WTC11 (cell line): ENCODE results near the gene MBP. TPM values are rescaled to one million over a fixed set of nuclear protein-coding genes. Genes with fewer than 3 reads are reported as not detected.
A peak's percentile ranks its signal among the peaks of the same experiment; 100 is the strongest.

Source experiments
- ATAC-seq: fragments of 200-7000 bp; cut with Tn5 transposase; 2 replicates; pipeline ENCODE4 v1.10.0; 2021; ENCODE audit warnings: mild to moderate bottlenecking, moderate library complexity
- CTCF ChIA-PET: fragments of 300-600 bp; sonication (Branson Sonifier 250); formaldehyde crosslinking; loops from one replicate; lab custom pipeline; 2021; ENCODE audit warnings: antibody characterized with exemption; lab: Charles Lee
- POLR2A ChIA-PET: fragments of 350-600 bp; sonication (Branson Sonifier 250); formaldehyde crosslinking; loops from one replicate; lab custom pipeline; 2021; ENCODE audit warnings: antibody characterized with exemption; lab: Charles Lee
- DNase-seq: peaks from one replicate; pipeline ENCODE4 v3.0.0; 2021; ENCODE audit warnings: low spot score
- H3K27ac Mint-ChIP-seq: 2 replicates; pipeline ENCODE4 v1.8.0; 2021; ENCODE audit warnings: mixed read lengths
- H3K27me3 Mint-ChIP-seq: 2 replicates; pipeline ENCODE4 v1.8.0; 2021; ENCODE audit warnings: low read depth, mild to moderate bottlenecking, moderate library complexity, mixed read lengths
- H3K36me3 Mint-ChIP-seq: 2 replicates; pipeline ENCODE4 v1.8.0; 2021; ENCODE audit warnings: mixed read lengths
- H3K4me1 Mint-ChIP-seq: 2 replicates; pipeline ENCODE4 v1.8.0; 2022; ENCODE audit warnings: mixed read lengths
- H3K4me3 Mint-ChIP-seq: 2 replicates; pipeline ENCODE4 v1.8.0; 2021; ENCODE audit warnings: mild to moderate bottlenecking, moderate library complexity, mixed read lengths
- H3K9me3 Mint-ChIP-seq: 2 replicates; pipeline ENCODE4 v1.8.0; 2021; ENCODE audit warnings: mixed read lengths
- ATF1 ChIP-seq: sonication (generic); formaldehyde crosslinking; IDR thresholded peaks from 2 replicates; pipeline ENCODE4 v1.8.1; 2023; ENCODE audit warnings: mild to moderate bottlenecking, moderate library complexity, missing genetic modification reagents
- ATF3 ChIP-seq: sonication (generic); formaldehyde crosslinking; conservative IDR thresholded peaks from 2 replicates; pipeline ENCODE4 v1.8.1; 2022; ENCODE audit warnings: mild to moderate bottlenecking, missing genetic modification reagents
- ELF4 ChIP-seq: sonication (generic); formaldehyde crosslinking; IDR thresholded peaks from 2 replicates; pipeline ENCODE4 v1.8.1; 2022; ENCODE audit warnings: low read depth, mild to moderate bottlenecking, moderate library complexity, missing genetic modification reagents
- ERG ChIP-seq: fragments of 250-450 bp; sonication (Bioruptor Pico); IDR thresholded peaks from 2 replicates; pipeline ENCODE4 v1.8.0; 2021; ENCODE audit warnings: mild to moderate bottlenecking
- ESRRA ChIP-seq: sonication (generic); formaldehyde crosslinking; IDR thresholded peaks from 2 replicates; pipeline ENCODE4 v1.8.1; 2022; ENCODE audit warnings: mild to moderate bottlenecking, missing genetic modification reagents, borderline replicate concordance
- ETV6 ChIP-seq: sonication (generic); formaldehyde crosslinking; IDR thresholded peaks from 2 replicates; pipeline ENCODE4 v1.8.1; 2022; ENCODE audit warnings: mild to moderate bottlenecking, missing genetic modification reagents
- FOXK1 ChIP-seq: sonication (generic); formaldehyde crosslinking; IDR thresholded peaks from 2 replicates; pipeline ENCODE4 v1.8.0; 2022; ENCODE audit warnings: mild to moderate bottlenecking, moderate library complexity, missing genetic modification reagents
- GABPB1 ChIP-seq: sonication (generic); formaldehyde crosslinking; IDR thresholded peaks from 2 replicates; pipeline ENCODE4 v1.8.1; 2023; ENCODE audit warnings: mild to moderate bottlenecking, missing genetic modification reagents
- HMGXB4 ChIP-seq: sonication (generic); formaldehyde crosslinking; IDR thresholded peaks from 2 replicates; pipeline ENCODE4 v1.8.1; 2023; ENCODE audit warnings: mild to moderate bottlenecking, moderate library complexity, missing genetic modification reagents
- MLX ChIP-seq: sonication (generic); formaldehyde crosslinking; IDR thresholded peaks from 2 replicates; pipeline ENCODE4 v1.8.1; 2023; ENCODE audit warnings: mild to moderate bottlenecking, missing genetic modification reagents, moderate library complexity
- MYBL2 ChIP-seq: sonication (generic); formaldehyde crosslinking; IDR thresholded peaks from 2 replicates; pipeline ENCODE4 v1.8.1; 2023; ENCODE audit warnings: mild to moderate bottlenecking, moderate library complexity, missing genetic modification reagents
- NFE2L1 ChIP-seq: sonication (generic); formaldehyde crosslinking; IDR thresholded peaks from 2 replicates; pipeline ENCODE4 v1.8.1; 2023; ENCODE audit warnings: missing genetic modification reagents
- NR1H2 ChIP-seq: sonication (generic); formaldehyde crosslinking; IDR thresholded peaks from 2 replicates; pipeline ENCODE4 v1.9.0; 2021; ENCODE audit warnings: mild to moderate bottlenecking, moderate library complexity, missing genetic modification reagents
- NR3C1 ChIP-seq: sonication (generic); formaldehyde crosslinking; conservative IDR thresholded peaks from 2 replicates; pipeline ENCODE4 v1.8.1; 2023; ENCODE audit warnings: low read depth, mild to moderate bottlenecking, missing genetic modification reagents
- SP1 ChIP-seq: sonication (generic); formaldehyde crosslinking; conservative IDR thresholded peaks from 2 replicates; pipeline ENCODE4 v1.8.1; 2022; ENCODE audit warnings: missing genetic modification reagents
- STAT6 ChIP-seq: sonication (generic); formaldehyde crosslinking; conservative IDR thresholded peaks from 2 replicates; pipeline ENCODE4 v1.8.1; 2023; ENCODE audit warnings: mild to moderate bottlenecking, low read depth, missing genetic modification reagents, moderate library complexity
- TP53 ChIP-seq: sonication (generic); formaldehyde crosslinking; IDR thresholded peaks from 2 replicates; pipeline ENCODE4 v1.8.1; 2023; ENCODE audit warnings: mild to moderate bottlenecking, missing genetic modification reagents
- USF1 ChIP-seq: sonication (generic); formaldehyde crosslinking; IDR thresholded peaks from 2 replicates; pipeline ENCODE4 v1.8.0; 2022; ENCODE audit warnings: mild to moderate bottlenecking, missing genetic modification reagents
- ZMAT4 ChIP-seq: fragments of 250-450 bp; sonication (Bioruptor Pico); IDR thresholded peaks from 2 replicates; pipeline ENCODE4 v1.9.0; 2021; ENCODE audit warnings: mild to moderate bottlenecking
- ZNF138 ChIP-seq: sonication (generic); formaldehyde crosslinking; conservative IDR thresholded peaks from 2 replicates; pipeline ENCODE4 v1.8.1; 2022; ENCODE audit warnings: mild to moderate bottlenecking, moderate library complexity, missing genetic modification reagents
- ZNF219 ChIP-seq: sonication (generic); formaldehyde crosslinking; IDR thresholded peaks from 2 replicates; pipeline ENCODE4 v1.8.0; 2023; ENCODE audit warnings: missing genetic modification reagents, mild to moderate bottlenecking, borderline replicate concordance
- ZNF396 ChIP-seq: fragments of 250-450 bp; sonication (Bioruptor Pico); IDR thresholded peaks from 2 replicates; pipeline ENCODE4 v1.8.0; 2021; ENCODE audit warnings: mild to moderate bottlenecking, moderate library complexity, borderline replicate concordance
- ZNF416 ChIP-seq: fragments of 250-450 bp; sonication (Bioruptor Pico); IDR thresholded peaks from 2 replicates; pipeline ENCODE4 v1.9.0; 2021; ENCODE audit warnings: mild to moderate bottlenecking, inconsistent platforms
- total RNA-seq: library from RNA; stranded (reverse); gene quantifications from 3 replicates; pipeline ENCODE4 v1.2.3, GENCODE V29; 2021

The MBP gene
- total RNA-seq, 1 experiment from 2014 or later = 19.6 TPM

- H3K9me3 Mint-ChIP-seq = no peaks in the 10 kb centered on the region
- TF ChIP-seq GABPB1 = no peak
- TF ChIP-seq ZNF396 (CRISPR knock-in tag) = no peak
- no peak for TF ChIP-seq NR3C1 (CRISPR knock-in tag)
- no peak for TF ChIP-seq ELF4 (CRISPR knock-in tag)
- TF ChIP-seq ETV6 (CRISPR knock-in tag) = no peak
- no peak for TF ChIP-seq ATF3 (CRISPR knock-in tag)
- TF ChIP-seq MLX = no peak
- no peak for TF ChIP-seq SP1 (CRISPR knock-in tag)
- TF ChIP-seq TP53 (CRISPR knock-in tag) = no peak
- no peak for TF ChIP-seq STAT6 (CRISPR knock-in tag)
- TF ChIP-seq NFE2L1 (CRISPR knock-in tag) = no peak
- TF ChIP-seq FOXK1 (CRISPR knock-in tag) = no peak
- no peak for TF ChIP-seq HMGXB4 (CRISPR knock-in tag)
- TF ChIP-seq MYBL2 (CRISPR knock-in tag) = no peak
- TF ChIP-seq NR1H2 (CRISPR knock-in tag) = no peak
- TF ChIP-seq ERG = no peak
- no peak for TF ChIP-seq ATF1
- TF ChIP-seq ZNF219 (CRISPR knock-in tag) = no peak
- TF ChIP-seq, all 79 proteins: peak for 0
- Mint-ChIP-seq H3K4me1 (peaks cover 48% of the 10 kb centered on the region), H3K4me3 (no peak overlapping the region), H3K27me3 (no peaks in the 10 kb centered on the region), H3K36me3 (no peaks in the 10 kb centered on the region), H3K27ac (peak overlapping the region; percentile 52)
- DNase-seq (no peak), ATAC-seq (no peak)
- ChIA-PET CTCF (interaction anchor here (0.7 kb wide), 1 partner anchor 45 kb away, joined by 3 read pairs; no protein-coding TSS in a partner anchor), POLR2A (no interaction called here)
Observed at GRCh38 chr18:76979906-76980305, 152.7 kb downstream of the MBP start.

- H3K9me3 Mint-ChIP-seq = no peaks in the 10 kb centered on the region
- no peaks in the 10 kb centered on the region for H3K27me3 Mint-ChIP-seq
- DNase-seq (no peak), ATAC-seq (no peak)
- CTCF ChIA-PET = interaction anchor here (0.7 to 0.9 kb wide), 2 partner anchors 12 to 44 kb away, joined by 3 read pairs; no protein-coding TSS in a partner anchor
- H3K4me1 Mint-ChIP-seq = peaks cover 47% of the 10 kb centered on the region
- H3K4me3 Mint-ChIP-seq = no peak overlapping the region
- POLR2A ChIA-PET = no interaction called here
- H3K36me3 Mint-ChIP-seq = no peaks in the 10 kb centered on the region
- H3K27ac Mint-ChIP-seq = peak overlapping the region; percentile 52; the same call in 1 of the 2 replicates
- no peak for TF ChIP-seq ZNF138 (CRISPR knock-in tag)
- TF ChIP-seq USF1 (CRISPR knock-in tag) = no peak
- TF ChIP-seq ZMAT4 (CRISPR knock-in tag) = no peak
- no peak for TF ChIP-seq STAT6 (CRISPR knock-in tag)
- TF ChIP-seq ESRRA (CRISPR knock-in tag) = no peak
- no peak for TF ChIP-seq ZNF416
Observed at GRCh38 chr18:76979111-76979751, 153.4 kb downstream of the MBP start.
